H9 (cell line): ENCODE data around the gene NOS1AP. TPM values are rescaled to one million over a fixed set of nuclear protein-coding genes. Genes with fewer than 3 reads are reported as not detected.

Source experiments
- DNase-seq: peaks from one replicate; pipeline ENCODE4 v3.0.0-alpha.2; 2017
- H2AFZ ChIP-seq: one replicate; pipeline ENCODE4 v1.6.1; 2013; ENCODE audit warnings: mild to moderate bottlenecking, low read length, control low read depth, moderate library complexity
- H2AK5ac ChIP-seq: 2 replicates; pipeline ENCODE4 v1.6.1; 2013; ENCODE audit warnings: low read length, control low read depth, mixed read lengths; ENCODE audit not compliant: insufficient read length
- H2BK120ac ChIP-seq: one replicate; pipeline ENCODE4 v1.6.1; 2013; ENCODE audit warnings: low read depth, mild to moderate bottlenecking, low read length, control low read depth, inconsistent platforms; ENCODE audit not compliant: poor library complexity, severe bottlenecking
- H2BK12ac ChIP-seq: 2 replicates; pipeline ENCODE4 v1.6.1; 2013; ENCODE audit warnings: low read length, control low read depth, mixed read lengths, low read depth; ENCODE audit not compliant: insufficient read length
- H2BK15ac ChIP-seq: 2 replicates; pipeline ENCODE4 v1.6.1; 2013; ENCODE audit warnings: low read depth, low read length, control low read depth
- H2BK20ac ChIP-seq: one replicate; pipeline ENCODE4 v1.6.1; 2013; ENCODE audit warnings: low read depth, mild to moderate bottlenecking, low read length, control low read depth, inconsistent platforms; ENCODE audit not compliant: poor library complexity, severe bottlenecking
- H2BK5ac ChIP-seq: 2 replicates; pipeline ENCODE4 v1.6.1; 2013; ENCODE audit warnings: low read length, control low read depth, mixed read lengths; ENCODE audit not compliant: insufficient read length
- H3K14ac ChIP-seq: 2 replicates; pipeline ENCODE4 v1.6.1; 2013; ENCODE audit warnings: low read length, control low read depth; ENCODE audit not compliant: insufficient read depth
- H3K18ac ChIP-seq: 2 replicates; pipeline ENCODE4 v1.6.1; 2013; ENCODE audit warnings: low read depth, mild to moderate bottlenecking, mixed read lengths, low read length, control low read depth; ENCODE audit not compliant: insufficient read length
- H3K23ac ChIP-seq: 2 replicates; pipeline ENCODE4 v1.6.1; 2013; ENCODE audit warnings: low read length, control low read depth, mixed read lengths, low read depth; ENCODE audit not compliant: insufficient read length
- H3K23me2 ChIP-seq: 2 replicates; pipeline ENCODE4 v1.6.1; 2013; ENCODE audit warnings: low read depth, mild to moderate bottlenecking, mixed read lengths, low read length, control low read depth; ENCODE audit not compliant: insufficient read length, poor library complexity, severe bottlenecking
- H3K27ac ChIP-seq: 2 replicates; pipeline ENCODE4 v1.5.1; 2013; ENCODE audit warnings: low read length, control low read depth, mixed read lengths, low read depth; ENCODE audit not compliant: insufficient read length
- H3K27me3 ChIP-seq: 2 replicates; pipeline ENCODE4 v1.6.1; 2013; ENCODE audit warnings: low read length, control low read depth, inconsistent platforms; ENCODE audit not compliant: insufficient read depth
- H3K4ac ChIP-seq: 2 replicates; pipeline ENCODE4 v1.6.1; 2013; ENCODE audit warnings: low read depth, mild to moderate bottlenecking, control low read depth, inconsistent platforms, low read length, moderate library complexity
- H3K4me1 ChIP-seq: 2 replicates; pipeline ENCODE4 v1.6.1; 2013; ENCODE audit warnings: low read length, control low read depth, inconsistent platforms; ENCODE audit not compliant: insufficient read depth
- H3K4me2 ChIP-seq: 2 replicates; pipeline ENCODE4 v1.6.1; 2013; ENCODE audit warnings: low read length, control low read depth, mixed read lengths; ENCODE audit not compliant: insufficient read length, insufficient read depth
- H3K56ac ChIP-seq: 2 replicates; pipeline ENCODE4 v1.6.1; 2013; ENCODE audit warnings: low read depth, mild to moderate bottlenecking, mixed read lengths, low read length, control low read depth; ENCODE audit not compliant: insufficient read length
- H3K79me1 ChIP-seq: 2 replicates; pipeline ENCODE4 v1.6.1; 2013; ENCODE audit warnings: low read depth, mild to moderate bottlenecking, moderate library complexity, low read length, control low read depth, inconsistent platforms; ENCODE audit not compliant: insufficient read depth, poor library complexity, severe bottlenecking
- H3K79me2 ChIP-seq: 2 replicates; pipeline ENCODE4 v1.6.1; 2013; ENCODE audit warnings: low read length, control low read depth, inconsistent platforms; ENCODE audit not compliant: insufficient read depth
- H3K9ac ChIP-seq: 2 replicates; pipeline ENCODE4 v1.6.1; 2013; ENCODE audit warnings: low read length, control low read depth, mixed read lengths; ENCODE audit not compliant: insufficient read length; ENCODE audit errors: extremely low read depth
- H3K9me3 ChIP-seq: one replicate; pipeline ENCODE4 v1.6.1; 2013; ENCODE audit warnings: low read depth, low read length, inconsistent platforms; ENCODE audit not compliant: control insufficient read depth
- H3T11ph ChIP-seq: one replicate; pipeline ENCODE4 v1.6.1; 2013; ENCODE audit warnings: mild to moderate bottlenecking, low read length, control low read depth, inconsistent platforms
- H4K20me1 ChIP-seq: one replicate; pipeline ENCODE4 v1.6.1; 2013; ENCODE audit not compliant: control insufficient read depth, insufficient read length, insufficient read depth
- H4K5ac ChIP-seq: 2 replicates; pipeline ENCODE4 v1.6.1; 2013; ENCODE audit warnings: low read depth, mild to moderate bottlenecking, mixed read lengths, low read length, control low read depth; ENCODE audit not compliant: insufficient read length
- H4K8ac ChIP-seq: replicated peaks from 2 replicates; pipeline ENCODE4 v1.6.1; 2013; ENCODE audit warnings: low read length, control low read depth, mixed read lengths, low read depth; ENCODE audit not compliant: insufficient read length
- H4K91ac ChIP-seq: 2 replicates; pipeline ENCODE4 v1.6.1; 2013; ENCODE audit warnings: low read depth, mild to moderate bottlenecking, moderate library complexity, mixed read lengths, low read length, control low read depth; ENCODE audit not compliant: insufficient read length
- H3K27ac Mint-ChIP-seq, 3 experiments: 2 replicates in 2 of 3; 3 replicates in 1 of 3; pipeline ENCODE4 v1.8.0; 2020 to 2021; ENCODE audit warnings: mixed read lengths in 3 of 3, mild to moderate bottlenecking in 1 of 3, moderate library complexity in 1 of 3
- H3K27me3 Mint-ChIP-seq: 2 replicates; pipeline ENCODE4 v1.8.0; 2021; ENCODE audit warnings: low read depth, mild to moderate bottlenecking, moderate library complexity, mixed read lengths
- H3K36me3 Mint-ChIP-seq, 3 experiments: 2 replicates in 2 of 3; 3 replicates in 1 of 3; pipeline ENCODE4 v1.8.0; 2020 to 2021; ENCODE audit warnings: low read depth in 3 of 3, mixed read lengths in 3 of 3; ENCODE audit not compliant: insufficient read depth in 1 of 3
- H3K4me1 Mint-ChIP-seq, 2 experiments: 2 replicates each; pipeline ENCODE4 v1.8.0; 2020; ENCODE audit warnings: mixed read lengths in 2 of 2
- H3K4me3 Mint-ChIP-seq, 2 experiments: 2 replicates in 1 of 2; 3 replicates in 1 of 2; pipeline ENCODE4 v1.8.0; 2020 to 2021; ENCODE audit warnings: mild to moderate bottlenecking in 2 of 2, mixed read lengths in 2 of 2, moderate library complexity in 1 of 2
- H3K9me3 Mint-ChIP-seq, 2 experiments: 2 replicates in 1 of 2; 3 replicates in 1 of 2; pipeline ENCODE4 v1.8.0; 2020; ENCODE audit warnings: mild to moderate bottlenecking in 2 of 2, mixed read lengths in 2 of 2, moderate library complexity in 1 of 2
- CTCF ChIP-seq: fragments of 200-600 bp; sonication (generic); conservative IDR thresholded peaks from 3 replicates; pipeline ENCODE4 v1.8.0; 2021; ENCODE audit warnings: antibody characterized with exemption, mild to moderate bottlenecking
- WGBS: extraction: QIAGEN DNeasy Blood & Tissue Kit; methylation state at CpG from one replicate; pipeline ENCODE4 v1.1.7; 2013; ENCODE audit warnings: missing lambda C conversion rate, low lambda C conversion rate, mixed read lengths; ENCODE audit not compliant: insufficient read length; ENCODE audit errors: extremely low coverage; 5-methylcytosine and 5-hydroxymethylcytosine counted together
- total RNA-seq: library from RNA; stranded (reverse); gene quantifications from 2 replicates; pipeline ENCODE4 v1.2.1, GENCODE V29; 2021

NOS1AP gene
- total RNA-seq, 1 experiment from 2014 or later: 8.4 TPM

- no peak for TF ChIP-seq CTCF
- no peak overlapping the region for H3K4me2 ChIP-seq
- no peak overlapping the region for H3K4ac ChIP-seq
- H3K4me1 ChIP-seq: no peaks in the 10 kb centered on the region
- H3K36me3 Mint-ChIP-seq: peaks cover 8 to 21% (median 18%) of the 10 kb centered on the region in 3 experiments; a peak in 6 of 7 replicates
- no peak overlapping the region for H4K91ac ChIP-seq
- no peak for DNase-seq
- no peaks in the 10 kb centered on the region for H3K79me1 ChIP-seq
- no peak overlapping the region for H2BK12ac ChIP-seq
- H3K79me2 ChIP-seq: no peaks in the 10 kb centered on the region
- no peak overlapping the region for H3K9ac ChIP-seq
- H3K27ac ChIP-seq: no peak overlapping the region
- no peak overlapping the region for H2AK5ac ChIP-seq
- no peak overlapping the region for H3K18ac ChIP-seq
- no peak overlapping the region for H2BK15ac ChIP-seq
- no peaks in the 10 kb centered on the region for H3K23me2 ChIP-seq
- no peak overlapping the region for H4K5ac ChIP-seq
- WGBS: no CpG with 5 or more reads among the region's 20 CpGs
- no peak overlapping the region for H3K14ac ChIP-seq
- H3K9me3 Mint-ChIP-seq: no peaks in the 10 kb centered on the region
- no peak overlapping the region for H3T11ph ChIP-seq
- no peaks in the 10 kb centered on the region; the same call in none of the 2 replicates for H3K27me3 Mint-ChIP-seq
- no peak overlapping the region for H3K56ac ChIP-seq
- no peak overlapping the region for H3K27ac Mint-ChIP-seq
- H2BK5ac ChIP-seq: no peak overlapping the region
- H3K27me3 ChIP-seq: no peaks in the 10 kb centered on the region
- H2AFZ ChIP-seq: no peak overlapping the region
- H2BK20ac ChIP-seq: no peak overlapping the region
- no peaks in the 10 kb centered on the region for H4K20me1 ChIP-seq
- H3K4me1 Mint-ChIP-seq: peaks cover 33 to 42% of the 10 kb centered on the region in 2 experiments
- no peak overlapping the region for H4K8ac ChIP-seq
- no peak overlapping the region for H2BK120ac ChIP-seq
- no peaks in the 10 kb centered on the region for H3K9me3 ChIP-seq
- H3K23ac ChIP-seq: no peak overlapping the region
- H3K4me3 Mint-ChIP-seq: no peak overlapping the region
Observed at GRCh38 chr1:162387226-162388082, 318.0 kb downstream of the NOS1AP start.
